GM13977 (cell line): ENCODE results near the gene COPG2.
"Not testable (repeated sequence)": the region's sequence is repeated elsewhere in the genome, so short reads cannot be mapped to it uniquely, and the experiment has no call there.

Source experiments
- DNase-seq: peaks from one replicate; pipeline ENCODE4 v3.0.0; 2012; ENCODE audit warnings: low spot score
- in situ Hi-C: fragments of 300-500 bp; cut with MboI; formaldehyde crosslinking; loops from one replicate; pipeline ENCODE4 v1.12.0; 2022; ENCODE audit warnings: low sequenced_read_pairs, low pct_unique_long_range_greater_than_20kb, mixed read lengths, inconsistent platforms; ENCODE audit not compliant: unreplicated experiment
- TF ChIP-seq, protein P1 (sequence below): IDR thresholded peaks from 2 replicates; pipeline ENCODE4 v1.5.1; 2012; ENCODE audit warnings: mild to moderate bottlenecking, control low read depth; ENCODE audit not compliant: insufficient read depth; ENCODE audit errors: extremely low read depth, missing control alignments

COPG2 gene

DNA sequence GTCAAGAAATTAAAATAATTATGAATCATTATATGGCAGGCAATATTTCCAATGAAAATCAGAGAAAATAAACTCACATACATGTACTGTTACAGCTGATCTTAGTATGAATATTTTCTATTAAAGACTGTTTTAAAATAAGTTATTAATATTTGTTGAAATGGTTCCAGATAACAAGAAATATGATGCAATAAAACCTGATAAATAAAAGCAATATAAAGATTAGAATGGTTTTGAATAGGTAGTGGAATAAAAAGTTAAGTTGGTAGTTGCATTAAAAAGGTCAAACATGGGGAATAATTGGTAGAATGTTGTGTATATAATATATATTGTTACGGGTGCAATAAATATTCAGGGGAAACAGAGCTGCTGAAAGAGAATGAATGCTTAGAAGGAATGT, 124.2 kb downstream of the COPG2 start:
- in situ Hi-C loops, result no loop called here
- TF ChIP-seq, protein P1, sequence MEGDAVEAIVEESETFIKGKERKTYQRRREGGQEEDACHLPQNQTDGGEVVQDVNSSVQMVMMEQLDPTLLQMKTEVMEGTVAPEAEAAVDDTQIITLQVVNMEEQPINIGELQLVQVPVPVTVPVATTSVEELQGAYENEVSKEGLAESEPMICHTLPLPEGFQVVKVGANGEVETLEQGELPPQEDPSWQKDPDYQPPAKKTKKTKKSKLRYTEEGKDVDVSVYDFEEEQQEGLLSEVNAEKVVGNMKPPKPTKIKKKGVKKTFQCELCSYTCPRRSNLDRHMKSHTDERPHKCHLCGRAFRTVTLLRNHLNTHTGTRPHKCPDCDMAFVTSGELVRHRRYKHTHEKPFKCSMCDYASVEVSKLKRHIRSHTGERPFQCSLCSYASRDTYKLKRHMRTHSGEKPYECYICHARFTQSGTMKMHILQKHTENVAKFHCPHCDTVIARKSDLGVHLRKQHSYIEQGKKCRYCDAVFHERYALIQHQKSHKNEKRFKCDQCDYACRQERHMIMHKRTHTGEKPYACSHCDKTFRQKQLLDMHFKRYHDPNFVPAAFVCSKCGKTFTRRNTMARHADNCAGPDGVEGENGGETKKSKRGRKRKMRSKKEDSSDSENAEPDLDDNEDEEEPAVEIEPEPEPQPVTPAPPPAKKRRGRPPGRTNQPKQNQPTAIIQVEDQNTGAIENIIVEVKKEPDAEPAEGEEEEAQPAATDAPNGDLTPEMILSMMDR, result no peak
- no peak for DNase-seq

GRCh38 chr7:130543487-130544010, 125.0 kb downstream of the COPG2 start:
- TF ChIP-seq, protein P1, result no peak
- no peak for DNase-seq
- in situ Hi-C loops, result no loop called here

DNA sequence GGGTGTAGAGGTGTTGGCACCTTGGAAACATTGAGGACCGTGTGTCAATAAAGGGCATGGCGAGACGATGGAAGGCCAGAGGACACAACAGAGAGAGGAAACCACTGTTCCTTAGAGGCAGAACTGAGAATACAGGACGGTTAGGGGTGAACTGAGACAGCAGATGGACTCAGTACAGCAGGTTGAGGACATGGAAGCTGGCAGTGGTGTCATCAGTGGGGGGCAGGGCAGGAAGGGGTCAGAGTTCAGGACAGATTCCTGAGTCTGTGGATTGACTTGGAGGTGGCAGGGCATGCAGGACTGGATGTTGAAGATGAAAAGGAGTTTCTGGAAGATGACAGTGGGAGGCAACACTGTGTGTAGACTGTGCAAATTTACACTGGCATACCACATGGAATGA, 126.3 kb downstream of the COPG2 start:
- in situ Hi-C loops, DNase-seq: not testable (repeated sequence)

- in situ Hi-C loops, DNase-seq: not testable (repeated sequence)
Measured at GRCh38 chr7:130541287-130541686, 127.3 kb downstream of the COPG2 start.

- not testable (repeated sequence) for DNase-seq
Measured at GRCh38 chr7:130537894-130538293, 130.7 kb downstream of the COPG2 start.

GRCh38 chr7:130529417-130529816, 139.1 kb downstream of the COPG2 start:
- TF ChIP-seq, protein P1, result no peak
- no peak for DNase-seq
- in situ Hi-C loops, result no loop called here

More at GRCh38 chr7:130537894-130538293, 130.7 kb downstream of the COPG2 start:
- in situ Hi-C loops, result not testable (repeated sequence)

DNA sequence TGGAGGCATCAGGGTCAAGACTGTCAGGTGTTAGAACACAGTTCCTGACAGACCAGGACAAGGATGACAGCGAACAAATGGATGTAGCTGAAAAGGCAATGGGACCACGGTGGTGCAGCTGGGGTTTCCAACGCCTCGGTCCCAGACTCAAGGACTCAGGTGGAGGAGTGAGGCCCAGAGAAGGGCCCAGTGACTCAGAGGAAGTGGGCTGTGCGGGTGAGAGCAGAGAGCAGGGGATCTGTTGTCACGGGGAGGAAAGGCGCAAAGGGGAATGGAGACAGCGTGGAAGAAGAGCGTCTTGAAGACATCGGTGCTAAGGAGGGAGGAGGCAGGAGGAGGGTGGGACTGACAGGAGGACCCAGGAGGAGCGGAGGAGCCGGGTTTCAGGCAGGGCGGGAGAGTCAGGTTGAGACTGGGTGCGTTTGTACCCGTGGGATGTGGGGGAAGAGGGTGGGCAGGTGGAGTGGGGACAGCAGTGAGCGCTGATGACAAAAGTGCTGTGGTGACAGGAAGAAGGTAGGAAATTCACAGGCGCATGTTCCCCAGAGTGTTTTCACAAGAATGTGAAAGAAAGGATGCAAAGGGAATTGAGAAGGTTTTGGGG, 140.7 kb downstream of the COPG2 start:
- in situ Hi-C loops, DNase-seq: not testable (repeated sequence)

DNA sequence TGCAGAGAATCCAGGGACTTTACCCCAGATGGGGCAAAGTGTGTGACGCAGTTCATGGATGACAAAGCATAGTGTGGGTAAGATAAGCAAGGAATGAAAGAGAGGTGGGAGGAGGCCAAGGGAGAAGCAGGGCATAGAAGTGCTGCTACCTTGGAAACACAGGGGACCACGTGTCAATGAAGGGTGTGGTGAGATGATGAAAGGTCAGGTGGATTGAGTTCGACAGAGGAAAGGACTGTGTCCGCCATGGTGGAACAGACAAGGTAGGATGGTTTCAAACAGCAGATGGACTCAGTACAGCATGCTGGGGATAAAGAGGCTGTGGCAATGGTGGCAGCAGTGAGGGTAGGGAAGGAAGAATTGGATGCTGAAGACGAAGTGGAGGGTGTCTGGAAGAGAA, 143.9 kb downstream of the COPG2 start:
- TF ChIP-seq, protein P1, result no peak
- no peak for DNase-seq
- in situ Hi-C loops, result no loop called here

DNA sequence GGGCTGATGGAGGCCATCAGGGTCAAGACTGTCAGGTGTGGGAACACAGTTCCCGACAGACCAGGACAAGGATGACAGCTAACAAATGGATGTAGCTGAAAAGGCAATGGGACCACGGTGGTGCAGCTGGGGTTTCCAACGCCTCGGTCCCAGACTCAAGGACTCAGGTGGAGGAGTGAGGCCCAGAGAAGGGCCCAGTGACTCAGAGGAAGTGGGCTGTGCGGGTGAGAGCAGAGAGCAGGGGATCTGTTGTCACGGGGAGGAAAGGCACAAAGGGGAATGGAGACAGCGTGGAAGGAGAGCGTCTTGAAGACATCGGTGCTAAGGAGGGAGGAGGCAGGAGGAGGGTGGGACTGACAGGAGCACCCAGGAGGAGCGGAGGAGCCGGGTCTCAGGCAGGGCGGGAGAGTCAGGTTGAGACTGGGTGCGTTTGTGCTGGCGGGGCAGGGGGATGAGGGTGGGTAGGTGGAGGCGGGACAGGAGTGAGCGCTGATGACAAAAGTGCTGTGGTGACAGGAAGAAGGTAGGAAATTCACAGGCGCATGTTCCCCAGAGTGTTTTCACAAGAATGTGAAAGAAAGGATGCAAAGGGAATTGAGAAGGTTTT, 144.9 kb downstream of the COPG2 start:
- in situ Hi-C loops, DNase-seq: not testable (repeated sequence)
